GM19023 (cell line): ENCODE data around the gene TCF7L2.

Experiments
- ATAC-seq: cut with Tn5 transposase; IDR thresholded peaks from one replicate; pipeline ENCODE4 v1.9.1; 2021; ENCODE audit warnings: mild to moderate bottlenecking, moderate library complexity; ENCODE audit not compliant: unreplicated experiment

The TCF7L2 gene

DNA sequence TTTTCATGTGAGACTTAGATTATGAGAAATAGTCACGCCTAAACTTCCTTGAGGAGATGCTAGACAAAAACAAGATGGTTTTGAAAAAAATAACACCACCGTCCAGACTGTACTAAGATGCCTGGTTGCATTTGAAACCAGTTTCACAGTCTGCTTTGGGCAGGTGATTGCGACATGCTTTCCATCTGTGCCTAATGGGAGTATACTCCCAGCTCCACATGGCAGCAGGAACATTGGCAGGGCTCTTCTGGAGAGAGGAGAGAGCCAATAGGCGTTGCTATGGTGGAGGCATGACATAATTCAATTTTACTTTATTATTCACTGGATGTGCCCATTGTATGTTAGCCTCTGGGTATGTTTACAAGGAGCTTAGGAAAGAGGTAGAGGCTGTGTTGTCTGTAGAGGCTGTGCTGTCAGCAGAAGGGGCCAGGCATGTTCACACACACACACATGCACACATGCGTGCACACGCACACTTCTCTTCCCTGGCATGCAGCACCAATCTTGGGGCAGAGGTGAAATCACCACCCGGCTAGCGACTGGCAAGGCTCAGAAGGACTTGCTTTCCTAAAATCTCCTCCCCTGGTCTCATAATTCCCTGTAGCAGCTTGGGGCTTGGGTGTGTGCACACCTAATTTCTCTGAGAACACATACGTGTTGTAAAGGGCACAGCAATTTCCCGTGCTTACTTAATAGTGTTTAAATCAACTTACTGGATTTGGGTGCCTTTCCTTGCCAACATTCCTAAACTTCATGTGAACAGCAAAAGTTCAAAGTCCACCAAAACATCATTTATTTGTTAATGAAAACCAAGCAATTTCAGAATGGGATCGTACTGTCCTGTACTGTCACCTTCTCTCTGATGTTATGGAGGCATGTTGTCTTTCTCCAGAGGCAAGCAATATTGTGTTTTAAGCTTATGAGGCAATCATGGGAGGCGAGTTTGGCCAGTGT is 162.1 kb downstream of the TCF7L2 start:
- ATAC-seq, result no peak

DNA sequence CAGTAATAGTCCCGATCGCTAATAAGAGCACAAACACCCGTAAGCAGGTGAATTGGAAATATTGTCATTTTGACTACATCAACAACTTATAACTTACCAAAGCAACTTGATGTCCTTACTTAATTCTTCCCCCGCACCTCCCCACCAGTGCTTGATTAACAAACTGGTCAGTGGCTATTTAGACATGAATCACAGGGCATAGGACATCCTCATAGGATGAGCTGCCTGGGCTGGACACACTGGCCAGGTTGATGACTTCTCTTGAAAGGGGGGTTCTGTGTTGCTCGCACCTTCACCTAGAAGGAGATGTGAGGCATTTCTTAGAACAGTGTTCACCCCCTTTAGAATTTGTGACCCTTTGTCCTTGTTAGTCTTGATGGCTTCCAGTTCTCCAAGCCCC is 163.2 kb downstream of the TCF7L2 start:
- no peak for ATAC-seq

DNA sequence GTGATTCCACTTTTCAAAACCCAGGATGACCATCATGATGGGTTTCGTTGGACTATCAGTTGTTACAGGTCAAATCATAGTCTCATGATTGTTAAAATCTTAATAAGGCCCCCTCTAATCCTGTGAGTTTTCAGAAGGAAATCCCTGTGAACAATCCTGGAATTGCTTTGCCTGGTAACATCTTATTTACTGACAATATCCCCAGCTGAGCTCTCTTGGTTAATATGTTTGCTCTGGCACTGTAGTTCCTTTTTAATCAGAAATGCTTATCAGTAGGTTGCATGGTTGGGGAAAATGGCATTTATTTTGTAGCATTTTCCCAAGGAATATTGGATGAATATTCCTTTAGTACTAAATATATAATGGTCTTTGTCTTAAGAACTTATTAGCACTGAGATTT is 163.9 kb downstream of the TCF7L2 start:
- ATAC-seq, result no peak

DNA sequence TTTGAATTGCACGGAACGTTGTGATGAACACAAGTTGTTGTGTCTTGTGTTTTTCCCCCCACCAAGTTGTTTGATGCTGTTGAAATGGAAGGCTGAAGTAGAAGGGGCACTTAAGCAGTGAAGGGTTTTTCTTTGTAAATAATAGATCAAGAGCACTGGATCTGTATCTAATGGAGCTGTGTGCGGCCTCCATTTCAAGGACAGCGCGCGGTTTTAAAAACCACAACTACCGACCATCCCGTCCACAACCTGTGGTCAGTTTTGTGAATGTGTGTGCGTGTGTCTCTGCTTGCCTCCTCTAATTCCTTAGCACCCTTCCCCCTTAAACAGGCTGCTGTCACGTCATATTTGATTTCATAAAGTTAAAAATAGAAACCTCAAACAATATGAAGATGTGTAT is 165.5 kb downstream of the TCF7L2 start:
- no peak for ATAC-seq

- no peak for ATAC-seq
Measured at GRCh38 chr10:113118882-113119281, 168.8 kb downstream of the TCF7L2 start.

- ATAC-seq, result no peak
Measured at GRCh38 chr10:113119801-113120200, 169.8 kb downstream of the TCF7L2 start.

GRCh38 chr10:113121153-113121552 is 171.1 kb downstream of the TCF7L2 start:
- ATAC-seq, result no peak

DNA sequence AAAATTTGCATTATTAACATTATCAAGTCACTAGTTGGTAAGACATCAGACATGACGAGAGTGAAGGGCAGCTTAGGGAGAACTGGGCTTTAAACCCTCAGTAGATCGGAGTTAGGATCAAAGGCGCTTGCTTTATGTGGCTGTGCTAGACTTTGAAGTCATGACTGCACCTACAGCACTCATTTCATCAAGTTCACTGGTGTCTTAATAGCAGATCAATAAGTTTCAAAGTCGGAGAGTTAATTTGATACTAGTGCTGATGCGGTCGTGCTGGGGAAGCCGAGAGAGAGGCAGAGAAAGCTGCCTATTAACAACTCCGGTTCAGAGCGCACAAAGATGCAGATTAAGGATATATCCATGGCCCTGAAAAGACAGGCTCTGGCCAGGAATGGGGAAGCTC is 172.9 kb downstream of the TCF7L2 start:
- ATAC-seq, result no peak

GRCh38 chr10:113124724-113125123 is 174.7 kb downstream of the TCF7L2 start:
- ATAC-seq, result no peak

- ATAC-seq, result no peak
Measured at GRCh38 chr10:113125612-113126011, 175.6 kb downstream of the TCF7L2 start.

- no peak for ATAC-seq
Measured at GRCh38 chr10:113126229-113127201, 176.5 kb downstream of the TCF7L2 start.

DNA sequence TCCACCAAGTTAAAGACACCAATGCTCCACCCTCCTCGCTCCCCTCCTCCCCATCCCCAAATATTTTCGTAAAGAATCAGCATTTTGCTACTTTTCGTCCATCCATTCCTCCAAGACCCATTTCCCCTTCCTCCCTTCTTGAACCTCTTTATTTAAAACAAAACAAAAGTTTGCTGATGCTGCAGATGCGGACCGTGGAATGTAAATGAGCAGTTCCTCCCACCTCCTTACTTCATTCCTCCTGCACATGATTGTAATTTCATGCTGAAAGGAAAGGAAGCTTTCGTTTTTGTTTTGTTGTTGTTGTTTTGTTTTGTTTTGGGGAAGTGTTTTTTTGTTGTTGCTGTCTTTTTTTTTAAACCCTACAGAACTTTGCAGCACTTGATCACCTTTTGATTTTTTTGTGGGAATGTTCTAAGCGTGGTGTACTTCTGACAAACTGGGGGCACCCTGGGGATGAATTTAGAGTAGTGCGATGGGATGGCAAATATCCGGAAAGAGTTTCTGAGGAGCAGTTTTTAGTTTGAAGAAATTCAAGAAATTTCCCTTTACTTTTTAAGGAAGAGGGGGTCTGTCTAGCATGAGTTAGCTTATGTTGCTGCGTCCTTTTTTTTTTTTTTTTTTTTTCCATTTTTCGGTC is 177.3 kb downstream of the TCF7L2 start:
- no peak for ATAC-seq

DNA sequence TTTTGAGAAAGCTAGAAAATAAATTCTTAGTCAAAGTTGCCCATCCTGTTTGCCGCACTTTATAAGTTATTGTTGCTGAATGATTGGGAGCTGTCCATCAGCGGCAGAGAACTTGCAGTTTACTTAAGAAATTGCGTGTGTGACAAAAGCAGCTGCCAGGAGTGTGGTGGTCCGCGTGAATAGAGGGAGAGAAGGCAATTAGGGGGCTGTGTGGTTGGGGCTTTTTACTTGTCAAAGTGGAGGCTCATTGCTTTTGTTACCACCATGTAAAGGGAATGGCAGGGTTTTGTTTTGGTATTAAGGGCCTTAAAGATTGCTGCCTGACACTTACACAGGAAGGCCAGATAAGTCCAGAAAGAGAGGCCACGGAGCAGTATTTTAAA is 177.8 kb downstream of the TCF7L2 start:
- ATAC-seq, result no peak

GRCh38 chr10:113128450-113129070 is 178.5 kb downstream of the TCF7L2 start:
- no peak for ATAC-seq

DNA sequence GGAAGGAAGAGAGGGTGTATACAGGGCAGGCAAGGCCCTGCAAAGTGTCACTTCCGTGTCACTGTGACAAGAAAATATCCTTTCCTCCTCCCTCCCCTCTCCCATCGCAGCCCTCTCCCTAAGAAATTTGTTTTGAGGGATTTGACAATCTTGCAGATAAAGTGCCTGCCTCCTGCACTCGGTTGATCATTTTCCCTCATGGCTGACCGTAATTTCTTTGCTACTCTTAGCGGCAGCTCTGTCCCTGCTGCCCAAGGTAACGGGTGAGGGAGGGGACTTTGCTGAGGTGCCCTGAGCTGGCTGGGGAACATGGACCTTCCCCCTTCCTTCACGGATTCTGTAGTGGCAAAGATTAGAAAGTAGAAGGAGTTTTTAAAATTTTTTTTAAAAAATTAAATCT is 179.1 kb downstream of the TCF7L2 start:
- no peak for ATAC-seq

GRCh38 chr10:113130014-113130641 is 180.1 kb downstream of the TCF7L2 start:
- no peak for ATAC-seq

- ATAC-seq, result no peak
Measured at GRCh38 chr10:113131613-113132261, 181.7 kb downstream of the TCF7L2 start.

GRCh38 chr10:113132591-113133121 is 182.6 kb downstream of the TCF7L2 start:
- no peak for ATAC-seq

GRCh38 chr10:113133497-113134115 is 183.6 kb downstream of the TCF7L2 start:
- no peak for ATAC-seq
